Sigmoid colon (tissue), 4 donors: ENCODE measurements around the gene YIPF7.

ENCODE experiments used
- CTCF ChIP-seq, 4 experiments: fragments of 450-650 bp in 3 of 4; fragments of 200-600 bp in 1 of 4; IDR thresholded peaks; one replicate each; pipeline ENCODE4 v1.5.1; 2016 to 2019; ENCODE audit warnings: antibody characterized with exemption in 4 of 4, mild to moderate bottlenecking in 3 of 4, moderate library complexity in 2 of 4
- EP300 ChIP-seq, 4 donors: sonication (generic); formaldehyde crosslinking; IDR thresholded peaks; one replicate each; pipeline ENCODE4 v1.6.1; 2017; ENCODE audit warnings: antibody characterized with exemption in 4 of 4
- POLR2A ChIP-seq, 2 donors: fragments of 450-650 bp; IDR thresholded peaks; one replicate each; pipeline ENCODE4 v1.6.1; 2016; ENCODE audit warnings: antibody characterized with exemption in 2 of 2, mild to moderate bottlenecking in 2 of 2, moderate library complexity in 2 of 2
- POLR2AphosphoS5 ChIP-seq, 4 donors: sonication (generic); formaldehyde crosslinking; IDR thresholded peaks; one replicate each; pipeline ENCODE4 v1.6.1; 2017; ENCODE audit warnings: antibody characterized with exemption in 4 of 4

DNA sequence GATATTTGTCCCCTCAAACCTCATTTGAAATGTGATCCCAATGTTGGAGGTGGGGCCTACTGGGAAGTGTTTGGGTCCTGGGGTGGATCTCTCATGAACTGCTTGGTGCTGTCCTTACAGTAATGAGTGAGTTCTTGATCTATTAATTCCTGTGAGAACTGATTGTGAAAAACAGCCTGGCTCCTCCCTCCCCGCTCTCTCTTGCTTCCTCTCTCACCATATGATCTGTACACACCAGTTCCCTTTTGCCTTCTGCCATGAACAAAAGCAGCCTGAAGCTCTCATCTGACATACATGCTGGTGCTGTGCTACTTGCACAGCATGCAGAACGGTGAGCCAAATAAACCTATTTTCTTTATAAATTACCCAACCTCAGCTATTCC is 11.2 kb upstream of the YIPF7 start:
- TF ChIP-seq CTCF (IDR thresholded peaks at IDR 0.05) (no peak), POLR2A (IDR thresholded peaks at IDR 0.05) (no peak), EP300 (IDR thresholded peaks at IDR 0.05) (no peak), POLR2AphosphoS5 (IDR thresholded peaks at IDR 0.05) (no peak)
